Lower leg skin (tissue), 3 donors: ENCODE data around the gene RTRAF.

Experiments
- POLR2A ChIP-seq, 2 donors: fragments of 450-650 bp; IDR thresholded peaks; one replicate each; pipeline ENCODE4 v1.6.1; 2016 to 2017; ENCODE audit warnings: antibody characterized with exemption in 2 of 2, mild to moderate bottlenecking in 1 of 2, moderate library complexity in 1 of 2
- TF ChIP-seq, protein P1 (sequence below), 3 donors: fragments of 450-650 bp; IDR thresholded peaks; one replicate each; pipeline ENCODE4 v1.5.1; 2016; ENCODE audit warnings: antibody characterized with exemption in 3 of 3, mild to moderate bottlenecking in 3 of 3, moderate library complexity in 2 of 3

DNA sequence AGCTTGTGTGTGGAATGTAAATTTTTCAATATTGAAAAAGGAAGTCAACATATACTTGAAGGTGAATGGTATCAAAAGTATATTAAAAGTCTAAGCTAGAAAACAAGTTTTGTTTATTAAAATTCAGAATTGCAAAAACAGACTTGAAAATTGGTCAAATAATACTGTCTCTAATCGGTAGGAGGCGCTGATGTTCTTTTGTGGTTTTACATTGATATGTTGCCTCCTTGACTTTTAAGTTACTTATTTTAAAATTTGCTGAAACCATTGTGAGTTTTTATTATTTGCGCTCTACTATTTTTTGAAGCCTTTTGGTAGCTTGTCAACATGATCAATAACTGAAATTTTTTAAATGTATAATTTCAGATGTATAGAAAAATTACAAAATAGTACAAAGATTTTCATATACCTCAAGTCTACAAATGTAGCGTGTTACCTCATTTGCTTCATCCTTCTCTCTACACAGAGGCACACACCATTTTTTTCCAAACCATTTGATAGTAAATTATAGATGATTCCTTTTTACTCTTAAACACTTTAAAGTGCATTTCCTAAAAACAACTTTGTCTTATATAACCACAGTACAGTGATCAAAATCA, 6.9 kb downstream of the RTRAF start:
- TF ChIP-seq, protein P1, sequence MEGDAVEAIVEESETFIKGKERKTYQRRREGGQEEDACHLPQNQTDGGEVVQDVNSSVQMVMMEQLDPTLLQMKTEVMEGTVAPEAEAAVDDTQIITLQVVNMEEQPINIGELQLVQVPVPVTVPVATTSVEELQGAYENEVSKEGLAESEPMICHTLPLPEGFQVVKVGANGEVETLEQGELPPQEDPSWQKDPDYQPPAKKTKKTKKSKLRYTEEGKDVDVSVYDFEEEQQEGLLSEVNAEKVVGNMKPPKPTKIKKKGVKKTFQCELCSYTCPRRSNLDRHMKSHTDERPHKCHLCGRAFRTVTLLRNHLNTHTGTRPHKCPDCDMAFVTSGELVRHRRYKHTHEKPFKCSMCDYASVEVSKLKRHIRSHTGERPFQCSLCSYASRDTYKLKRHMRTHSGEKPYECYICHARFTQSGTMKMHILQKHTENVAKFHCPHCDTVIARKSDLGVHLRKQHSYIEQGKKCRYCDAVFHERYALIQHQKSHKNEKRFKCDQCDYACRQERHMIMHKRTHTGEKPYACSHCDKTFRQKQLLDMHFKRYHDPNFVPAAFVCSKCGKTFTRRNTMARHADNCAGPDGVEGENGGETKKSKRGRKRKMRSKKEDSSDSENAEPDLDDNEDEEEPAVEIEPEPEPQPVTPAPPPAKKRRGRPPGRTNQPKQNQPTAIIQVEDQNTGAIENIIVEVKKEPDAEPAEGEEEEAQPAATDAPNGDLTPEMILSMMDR (IDR thresholded peaks at IDR 0.05) = no peak
- TF ChIP-seq POLR2A (IDR thresholded peaks at IDR 0.05) = no peak
